NB4 (cell line): ENCODE data around the gene USP9X.

Experiments
- DNase-seq: peaks from one replicate; pipeline ENCODE4 v3.0.0; 2010; ENCODE audit warnings: low read depth
- H3K4me3 ChIP-seq: one replicate; pipeline ENCODE4 v1.5.1; 2011; ENCODE audit warnings: mild to moderate bottlenecking, low read depth, low read length, moderate library complexity
- CTCF ChIP-seq: IDR thresholded peaks from one replicate; pipeline ENCODE4 v1.5.1; 2012; ENCODE audit warnings: low read depth, low read length
- MYC ChIP-seq: IDR thresholded peaks from 2 replicates; pipeline ENCODE4 v1.6.1; 2011; ENCODE audit warnings: low read depth, low read length
- POLR2A ChIP-seq: IDR thresholded peaks from 2 replicates; pipeline ENCODE4 v1.6.1; 2011; ENCODE audit warnings: mild to moderate bottlenecking; ENCODE audit not compliant: insufficient read length; ENCODE audit errors: extremely low read depth
- TF ChIP-seq, protein P1 (sequence below): IDR thresholded peaks from 2 replicates; pipeline ENCODE4 v1.6.1; 2011; ENCODE audit warnings: low read depth, low read length

USP9X gene

DNA sequence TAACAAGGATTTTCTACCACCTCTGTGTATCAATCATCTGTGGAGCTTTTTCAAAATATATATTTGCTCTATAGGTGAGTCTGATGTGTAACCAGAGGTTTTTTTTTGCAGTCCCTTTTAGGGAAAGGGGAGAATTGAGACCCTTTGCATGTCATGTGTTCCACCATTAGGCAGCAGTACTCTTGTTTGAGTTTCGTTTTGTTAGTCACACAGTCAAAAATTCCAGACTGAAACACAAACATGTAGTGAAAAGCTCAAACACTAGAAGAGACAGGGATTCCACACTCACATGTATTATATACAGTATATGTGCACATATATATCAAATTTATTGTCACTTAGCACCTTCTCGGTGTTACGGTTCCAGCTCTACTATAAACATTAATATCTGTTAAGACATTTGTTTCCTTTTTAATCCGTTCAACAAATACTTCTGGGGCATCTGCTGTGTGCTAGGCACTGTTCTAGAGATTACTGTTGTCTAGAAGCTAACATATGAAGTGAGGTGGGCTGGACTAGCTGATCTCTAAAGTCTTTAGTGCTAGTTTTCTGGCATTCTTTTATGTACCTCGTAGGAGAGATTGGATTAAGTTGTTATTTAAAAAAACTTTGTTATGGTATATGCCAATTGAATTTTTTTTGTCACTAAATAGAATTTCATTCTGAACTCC, 5.5 kb downstream of the USP9X start:
- H3K4me3 ChIP-seq: no peak overlapping the region
- TF ChIP-seq, protein P1, sequence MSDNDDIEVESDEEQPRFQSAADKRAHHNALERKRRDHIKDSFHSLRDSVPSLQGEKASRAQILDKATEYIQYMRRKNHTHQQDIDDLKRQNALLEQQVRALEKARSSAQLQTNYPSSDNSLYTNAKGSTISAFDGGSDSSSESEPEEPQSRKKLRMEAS: no peak
- TF ChIP-seq CTCF (no peak), POLR2A (no peak), MYC (no peak)
- no peak for DNase-seq

GRCh38 chrX:41092776-41093175, 7.5 kb downstream of the USP9X start:
- TF ChIP-seq MYC: no peak
- TF ChIP-seq, protein P1: no peak
- TF ChIP-seq POLR2A: no peak
- TF ChIP-seq CTCF: no peak
- no peak for DNase-seq
- no peak overlapping the region for H3K4me3 ChIP-seq

- H3K4me3 ChIP-seq: no peak overlapping the region
- TF ChIP-seq MYC (no peak), POLR2A (no peak), CTCF (no peak)
- TF ChIP-seq, protein P1: no peak
- no peak for DNase-seq
Measured at GRCh38 chrX:41095174-41095573, 9.9 kb downstream of the USP9X start.

DNA sequence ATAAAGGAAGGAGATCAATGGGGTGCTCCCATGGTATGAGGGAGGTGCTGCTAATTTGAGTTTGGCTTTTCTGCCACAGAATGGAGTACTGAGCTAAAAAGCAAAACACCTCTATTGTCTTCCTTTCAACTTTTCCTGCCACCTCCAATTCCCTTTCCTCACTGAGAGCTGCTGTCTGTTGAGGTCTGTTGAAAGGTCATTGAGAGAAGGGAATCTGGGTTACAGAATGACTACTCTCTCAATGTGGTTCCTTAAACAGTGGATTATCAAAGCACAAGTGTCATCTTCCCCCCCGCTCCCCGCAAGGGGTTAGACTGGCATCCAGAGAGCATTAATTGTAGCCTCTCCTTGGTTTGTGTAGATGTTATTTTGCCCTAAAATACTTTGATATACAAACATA, 10.7 kb downstream of the USP9X start:
- TF ChIP-seq CTCF (no peak), POLR2A (no peak), MYC (no peak)
- TF ChIP-seq, protein P1: no peak
- H3K4me3 ChIP-seq: no peak overlapping the region
- no peak for DNase-seq

GRCh38 chrX:41096339-41096955, 11.2 kb downstream of the USP9X start:
- peak; percentile 36 for DNase-seq

More at GRCh38 chrX:41096339-41096955, 11.2 kb downstream of the USP9X start:
- no peak overlapping the region for H3K4me3 ChIP-seq
- TF ChIP-seq POLR2A: no peak
- no peak for TF ChIP-seq MYC
- TF ChIP-seq, protein P1: no peak
- TF ChIP-seq CTCF: no peak
